NCI-H2171 treated with DMSO at 0.1 percent for 48 hours (cell line): ENCODE results near the gene ADARB2.
"Not testable (repeated sequence)": the region's sequence is repeated elsewhere in the genome, so short reads cannot be mapped to it uniquely, and the experiment has no call there.

Experiments used
- DNase-seq: peaks from one replicate; lab custom pipeline; 2025; lab: John Stamatoyannopoulos, UW

ADARB2 gene

GRCh38 chr10:1255118-1255517, 482.2 kb downstream of the ADARB2 start:
- DNase-seq, result no peak

GRCh38 chr10:1253523-1254353, 483.6 kb downstream of the ADARB2 start:
- no peak for DNase-seq

GRCh38 chr10:1251769-1252168, 485.6 kb downstream of the ADARB2 start:
- no peak for DNase-seq

GRCh38 chr10:1249142-1249920, 488.0 kb downstream of the ADARB2 start:
- DNase-seq, result peak; percentile 97

- not testable (repeated sequence) for DNase-seq
Observed at GRCh38 chr10:1248262-1248630, 489.1 kb downstream of the ADARB2 start.

- DNase-seq, result no peak
Observed at GRCh38 chr10:1247598-1248261, 489.6 kb downstream of the ADARB2 start.

- DNase-seq, result no peak
Observed at GRCh38 chr10:1244493-1244892, 492.8 kb downstream of the ADARB2 start.

- DNase-seq, result no peak
Observed at GRCh38 chr10:1243486-1244234, 493.7 kb downstream of the ADARB2 start.

- no peak for DNase-seq
Observed at GRCh38 chr10:1242975-1243374, 494.4 kb downstream of the ADARB2 start.

- no peak for DNase-seq
Observed at GRCh38 chr10:1241973-1242935, 495.1 kb downstream of the ADARB2 start.

GRCh38 chr10:1241322-1241890, 495.9 kb downstream of the ADARB2 start:
- DNase-seq, result no peak

GRCh38 chr10:1240341-1240775, 497.0 kb downstream of the ADARB2 start:
- peak; percentile 33 for DNase-seq

- no peak for DNase-seq
Observed at GRCh38 chr10:1233031-1233430, 504.3 kb downstream of the ADARB2 start.

GRCh38 chr10:1232164-1232911, 505.0 kb downstream of the ADARB2 start:
- DNase-seq, result no peak

- DNase-seq, result no peak
Observed at GRCh38 chr10:1230592-1231275, 506.6 kb downstream of the ADARB2 start.

- no peak for DNase-seq
Observed at GRCh38 chr10:1230138-1230537, 507.2 kb downstream of the ADARB2 start.

GRCh38 chr10:1229574-1229973, 507.8 kb downstream of the ADARB2 start:
- DNase-seq, result no peak

- peak; percentile 0 for DNase-seq
Observed at GRCh38 chr10:1229116-1229515, 508.2 kb downstream of the ADARB2 start.

- DNase-seq, result no peak
Observed at GRCh38 chr10:1228467-1228975, 508.8 kb downstream of the ADARB2 start.
